ENCODE results near the gene S1PR3.

Gene S1PR3

GRCh38 chr9:89037891-89038290, 46.6 kb downstream of the S1PR3 start:
- DNase-seq (ENCODE audit: insufficient read length, low spot score) (no peak), FAIRE-seq (no peak)
- TF ChIP-seq SPI1 (IDR thresholded peaks at IDR 0.05; ENCODE audit: low read depth, low read length): no peak
- TF ChIP-seq PAX5 (IDR thresholded peaks at IDR 0.05; ENCODE audit: insufficient read depth, low read length, severe bottlenecking): no peak
- no peak for TF ChIP-seq POLR2AphosphoS5 (IDR thresholded peaks at IDR 0.05; ENCODE audit: low read depth, low read length)
- no peak for TF ChIP-seq POLR2A (IDR thresholded peaks at IDR 0.05; ENCODE audit: low read depth, low read length)
- TF ChIP-seq POU2F2 (IDR thresholded peaks at IDR 0.05; ENCODE audit: low read depth, low read length): no peak
- TF ChIP-seq TAF1 (IDR thresholded peaks at IDR 0.05; ENCODE audit: low read depth, low read length): no peak

GRCh38 chr9:89038382-89039103, 47.3 kb downstream of the S1PR3 start:
- FAIRE-seq: no peak
- no peak for DNase-seq (ENCODE audit: insufficient read length, low spot score)
- no peak for TF ChIP-seq SPI1 (IDR thresholded peaks at IDR 0.05; ENCODE audit: low read depth, low read length)
- TF ChIP-seq POU2F2 (IDR thresholded peaks at IDR 0.05; ENCODE audit: low read depth, low read length): no peak
- no peak for TF ChIP-seq POLR2AphosphoS5 (IDR thresholded peaks at IDR 0.05; ENCODE audit: low read depth, low read length)
- no peak for TF ChIP-seq TAF1 (IDR thresholded peaks at IDR 0.05; ENCODE audit: low read depth, low read length)
- no peak for TF ChIP-seq PAX5 (IDR thresholded peaks at IDR 0.05; ENCODE audit: insufficient read depth, low read length, severe bottlenecking)

GRCh38 chr9:89039104-89039465, 47.8 kb downstream of the S1PR3 start:
- no peak for TF ChIP-seq SPI1 (IDR thresholded peaks at IDR 0.05; ENCODE audit: low read depth, low read length)
- TF ChIP-seq POU2F2 (IDR thresholded peaks at IDR 0.05; ENCODE audit: low read depth, low read length): no peak
- TF ChIP-seq PAX5 (IDR thresholded peaks at IDR 0.05; ENCODE audit: insufficient read depth, low read length, severe bottlenecking): no peak
- no peak for TF ChIP-seq TAF1 (IDR thresholded peaks at IDR 0.05; ENCODE audit: low read depth, low read length)
- no peak for TF ChIP-seq POLR2A (IDR thresholded peaks at IDR 0.05; ENCODE audit: low read depth, low read length)
- TF ChIP-seq POLR2AphosphoS5 (IDR thresholded peaks at IDR 0.05; ENCODE audit: low read depth, low read length): no peak
- DNase-seq (ENCODE audit: insufficient read length, low spot score): no peak
- FAIRE-seq: no peak

GRCh38 chr9:89039664-89040063, 48.4 kb downstream of the S1PR3 start:
- TF ChIP-seq SPI1 (IDR thresholded peaks at IDR 0.05; ENCODE audit: low read depth, low read length) (no peak), POLR2A (IDR thresholded peaks at IDR 0.05; ENCODE audit: low read depth, low read length) (no peak), PAX5 (IDR thresholded peaks at IDR 0.05; ENCODE audit: insufficient read depth, low read length, severe bottlenecking) (no peak), POLR2AphosphoS5 (IDR thresholded peaks at IDR 0.05; ENCODE audit: low read depth, low read length) (no peak), TAF1 (IDR thresholded peaks at IDR 0.05; ENCODE audit: low read depth, low read length) (no peak), POU2F2 (IDR thresholded peaks at IDR 0.05; ENCODE audit: low read depth, low read length) (no peak)
- DNase-seq (ENCODE audit: insufficient read length, low spot score): no peak
- FAIRE-seq: no peak

GRCh38 chr9:89042984-89043383, 51.7 kb downstream of the S1PR3 start:
- no peak for TF ChIP-seq POLR2AphosphoS5 (IDR thresholded peaks at IDR 0.05; ENCODE audit: low read depth, low read length)
- no peak for TF ChIP-seq SPI1 (IDR thresholded peaks at IDR 0.05; ENCODE audit: low read depth, low read length)
- no peak for TF ChIP-seq TAF1 (IDR thresholded peaks at IDR 0.05; ENCODE audit: low read depth, low read length)
- no peak for TF ChIP-seq POU2F2 (IDR thresholded peaks at IDR 0.05; ENCODE audit: low read depth, low read length)
- TF ChIP-seq PAX5 (IDR thresholded peaks at IDR 0.05; ENCODE audit: insufficient read depth, low read length, severe bottlenecking): no peak
- TF ChIP-seq POLR2A (IDR thresholded peaks at IDR 0.05; ENCODE audit: low read depth, low read length): no peak
- FAIRE-seq: no peak
- DNase-seq (ENCODE audit: insufficient read length, low spot score): no peak

- DNase-seq (ENCODE audit: insufficient read length, low spot score): no peak
- no peak for TF ChIP-seq POLR2A (IDR thresholded peaks at IDR 0.05; ENCODE audit: low read depth, low read length)
- no peak for TF ChIP-seq PAX5 (IDR thresholded peaks at IDR 0.05; ENCODE audit: insufficient read depth, low read length, severe bottlenecking)
- TF ChIP-seq TAF1 (IDR thresholded peaks at IDR 0.05; ENCODE audit: low read depth, low read length): no peak
- no peak for TF ChIP-seq POU2F2 (IDR thresholded peaks at IDR 0.05; ENCODE audit: low read depth, low read length)
- TF ChIP-seq POLR2AphosphoS5 (IDR thresholded peaks at IDR 0.05; ENCODE audit: low read depth, low read length): no peak
- no peak for TF ChIP-seq SPI1 (IDR thresholded peaks at IDR 0.05; ENCODE audit: low read depth, low read length)
- FAIRE-seq: no peak
Measured at GRCh38 chr9:89044104-89044503, 52.8 kb downstream of the S1PR3 start.

- FAIRE-seq (no peak), DNase-seq (ENCODE audit: insufficient read length, low spot score) (no peak)
- no peak for TF ChIP-seq TAF1 (IDR thresholded peaks at IDR 0.05; ENCODE audit: low read depth, low read length)
Measured at GRCh38 chr9:89044881-89045280, 53.6 kb downstream of the S1PR3 start.

GRCh38 chr9:89046832-89047231, 55.6 kb downstream of the S1PR3 start:
- TF ChIP-seq TAF1 (IDR thresholded peaks at IDR 0.05; ENCODE audit: low read depth, low read length) (no peak), PAX5 (IDR thresholded peaks at IDR 0.05; ENCODE audit: insufficient read depth, low read length, severe bottlenecking) (no peak), SPI1 (IDR thresholded peaks at IDR 0.05; ENCODE audit: low read depth, low read length) (no peak), POU2F2 (IDR thresholded peaks at IDR 0.05; ENCODE audit: low read depth, low read length) (no peak), POLR2AphosphoS5 (IDR thresholded peaks at IDR 0.05; ENCODE audit: low read depth, low read length) (no peak), POLR2A (IDR thresholded peaks at IDR 0.05; ENCODE audit: low read depth, low read length) (no peak)
- FAIRE-seq: no peak
- no peak for DNase-seq (ENCODE audit: insufficient read length, low spot score)

GRCh38 chr9:89047667-89048066, 56.4 kb downstream of the S1PR3 start:
- no peak for FAIRE-seq

GRCh38 chr9:89048616-89049015, 57.3 kb downstream of the S1PR3 start:
- TF ChIP-seq SPI1 (IDR thresholded peaks at IDR 0.05; ENCODE audit: low read depth, low read length) (no peak), POLR2AphosphoS5 (IDR thresholded peaks at IDR 0.05; ENCODE audit: low read depth, low read length) (no peak), POLR2A (IDR thresholded peaks at IDR 0.05; ENCODE audit: low read depth, low read length) (no peak), TAF1 (IDR thresholded peaks at IDR 0.05; ENCODE audit: low read depth, low read length) (no peak), POU2F2 (IDR thresholded peaks at IDR 0.05; ENCODE audit: low read depth, low read length) (no peak), PAX5 (IDR thresholded peaks at IDR 0.05; ENCODE audit: insufficient read depth, low read length, severe bottlenecking) (no peak)
- no peak for DNase-seq (ENCODE audit: insufficient read length, low spot score)

More at GRCh38 chr9:89047667-89048066, 56.4 kb downstream of the S1PR3 start:
- no peak for DNase-seq (ENCODE audit: insufficient read length, low spot score)
- TF ChIP-seq TAF1 (IDR thresholded peaks at IDR 0.05; ENCODE audit: low read depth, low read length): no peak
- no peak for TF ChIP-seq POU2F2 (IDR thresholded peaks at IDR 0.05; ENCODE audit: low read depth, low read length)
- no peak for TF ChIP-seq POLR2A (IDR thresholded peaks at IDR 0.05; ENCODE audit: low read depth, low read length)
- no peak for TF ChIP-seq PAX5 (IDR thresholded peaks at IDR 0.05; ENCODE audit: insufficient read depth, low read length, severe bottlenecking)
- no peak for TF ChIP-seq POLR2AphosphoS5 (IDR thresholded peaks at IDR 0.05; ENCODE audit: low read depth, low read length)
- no peak for TF ChIP-seq SPI1 (IDR thresholded peaks at IDR 0.05; ENCODE audit: low read depth, low read length)

More at GRCh38 chr9:89048616-89049015, 57.3 kb downstream of the S1PR3 start:
- FAIRE-seq: no peak
